Gastrocnemius medialis (tissue), 4 donors: ENCODE data around the gene ARRDC2.

ENCODE experiments used
- CTCF ChIP-seq, 5 experiments: fragments of 450-650 bp in 3 of 5; fragments of 200-600 bp in 2 of 5; sonication (generic) in 2 of 5; IDR thresholded peaks in 4 of 5; conservative IDR thresholded peaks in 1 of 5; 1 replicate in 4 of 5; 2 replicates in 1 of 5; pipeline ENCODE4 v1.5.1; 2016 to 2019; ENCODE audit warnings: antibody characterized with exemption in 5 of 5, mild to moderate bottlenecking in 3 of 5, moderate library complexity in 3 of 5
- POLR2A ChIP-seq, 2 donors: fragments of 450-650 bp; IDR thresholded peaks; one replicate each; pipeline ENCODE4 v1.6.1; 2017; ENCODE audit warnings: antibody characterized with exemption in 2 of 2, mild to moderate bottlenecking in 2 of 2, moderate library complexity in 2 of 2

- no peak for TF ChIP-seq CTCF (IDR thresholded peaks at IDR 0.05 in 4 of 5, conservative IDR thresholded peaks at IDR 0.05 in 1 of 5)
- no peak for TF ChIP-seq POLR2A (IDR thresholded peaks at IDR 0.05)
Measured at GRCh38 chr19:17998827-17999150, 9.2 kb upstream of the ARRDC2 start.
